ENCODE data around the gene UQCRQ. TPM values are rescaled to one million over a fixed set of nuclear protein-coding genes. Genes with fewer than 3 reads are reported as not detected.

UQCRQ gene
- total and polyA plus RNA-seq, 9 of the 15 experiments (the other 6 are each of a cell fraction or from before 2014, with no cell fraction given), result 235 to 2,421 (median 883) TPM

DNA sequence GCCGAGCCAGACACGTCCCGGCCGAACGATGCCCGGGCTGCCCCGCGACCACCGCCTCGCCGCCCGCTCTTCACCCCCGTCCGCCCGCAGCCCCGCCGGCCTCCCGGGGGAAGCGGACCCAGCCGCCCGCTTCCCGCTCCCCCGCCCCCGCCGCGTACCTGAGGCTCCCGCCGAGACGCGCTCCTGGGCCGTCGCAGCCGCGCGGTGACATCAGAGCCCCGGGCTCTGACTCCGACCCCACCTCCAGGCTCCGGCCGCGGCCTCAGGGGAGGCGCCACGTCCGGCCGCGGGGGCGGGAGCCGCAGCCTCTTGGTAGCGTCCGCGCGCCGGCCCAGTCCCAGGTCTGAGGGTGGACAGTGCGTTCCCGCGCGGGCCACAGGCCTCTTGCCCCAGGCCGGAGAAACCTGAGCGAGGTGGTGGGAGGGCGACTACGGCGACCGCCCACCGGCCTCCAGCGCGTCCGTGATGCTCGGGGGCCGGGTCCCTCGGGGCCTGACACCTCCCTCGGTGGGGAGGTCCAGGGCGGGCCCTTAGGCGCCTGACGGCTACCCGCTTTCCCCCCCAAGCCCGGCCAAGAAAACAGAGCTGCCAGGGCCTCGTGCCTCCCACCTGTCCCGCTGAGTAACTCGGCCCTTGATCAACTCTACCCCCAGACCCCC, 35.9 kb upstream of the UQCRQ start, which contains the start of gene SHROOM1 (continued):
- TF ChIP-seq ZNF584 (CRISPR knock-in tag; IDR thresholded peaks at IDR 0.05; ENCODE audit: low read depth) (no peak), GATAD2A (IDR thresholded peaks at IDR 0.05) (no peak), TAF7 (tag; IDR thresholded peaks at IDR 0.05) (peak; percentile 35; the same call in 1 of the 2 replicates), HDAC6 (IDR thresholded peaks at IDR 0.05; ENCODE audit: low read depth, low read length) (no peak), FOXJ3 (CRISPR knock-in tag; IDR thresholded peaks at IDR 0.05) (no peak), NR2F6 (CRISPR knock-in tag; IDR thresholded peaks at IDR 0.05) (no peak), NR2C1 (IDR thresholded peaks at IDR 0.05) (no peak), NR2C1 (tag; IDR thresholded peaks at IDR 0.05) (no peak), BCL6 (CRISPR knock-in tag; IDR thresholded peaks at IDR 0.05) (no peak), CBX8 (IDR thresholded peaks at IDR 0.05; ENCODE audit: borderline replicate concordance, extremely low read depth, low read depth, low read length, poor library complexity, severe bottlenecking) (no peak), KDM2B (CRISPR knock-in tag; IDR thresholded peaks at IDR 0.05) (no peak), ZNF695 (CRISPR knock-in tag; IDR thresholded peaks at IDR 0.05) (no peak), GATAD2B (IDR thresholded peaks at IDR 0.05; ENCODE audit: borderline replicate concordance) (0 out of 2 replicates have a peak, but pooled peaks have one; percentile 1)
- TF ChIP-seq, protein P1, sequence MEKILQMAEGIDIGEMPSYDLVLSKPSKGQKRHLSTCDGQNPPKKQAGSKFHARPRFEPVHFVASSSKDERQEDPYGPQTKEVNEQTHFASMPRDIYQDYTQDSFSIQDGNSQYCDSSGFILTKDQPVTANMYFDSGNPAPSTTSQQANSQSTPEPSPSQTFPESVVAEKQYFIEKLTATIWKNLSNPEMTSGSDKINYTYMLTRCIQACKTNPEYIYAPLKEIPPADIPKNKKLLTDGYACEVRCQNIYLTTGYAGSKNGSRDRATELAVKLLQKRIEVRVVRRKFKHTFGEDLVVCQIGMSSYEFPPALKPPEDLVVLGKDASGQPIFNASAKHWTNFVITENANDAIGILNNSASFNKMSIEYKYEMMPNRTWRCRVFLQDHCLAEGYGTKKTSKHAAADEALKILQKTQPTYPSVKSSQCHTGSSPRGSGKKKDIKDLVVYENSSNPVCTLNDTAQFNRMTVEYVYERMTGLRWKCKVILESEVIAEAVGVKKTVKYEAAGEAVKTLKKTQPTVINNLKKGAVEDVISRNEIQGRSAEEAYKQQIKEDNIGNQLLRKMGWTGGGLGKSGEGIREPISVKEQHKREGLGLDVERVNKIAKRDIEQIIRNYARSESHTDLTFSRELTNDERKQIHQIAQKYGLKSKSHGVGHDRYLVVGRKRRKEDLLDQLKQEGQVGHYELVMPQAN (IDR thresholded peaks at IDR 0.05; ENCODE audit: borderline replicate concordance), result no peak
- TF ChIP-seq, protein P2, sequence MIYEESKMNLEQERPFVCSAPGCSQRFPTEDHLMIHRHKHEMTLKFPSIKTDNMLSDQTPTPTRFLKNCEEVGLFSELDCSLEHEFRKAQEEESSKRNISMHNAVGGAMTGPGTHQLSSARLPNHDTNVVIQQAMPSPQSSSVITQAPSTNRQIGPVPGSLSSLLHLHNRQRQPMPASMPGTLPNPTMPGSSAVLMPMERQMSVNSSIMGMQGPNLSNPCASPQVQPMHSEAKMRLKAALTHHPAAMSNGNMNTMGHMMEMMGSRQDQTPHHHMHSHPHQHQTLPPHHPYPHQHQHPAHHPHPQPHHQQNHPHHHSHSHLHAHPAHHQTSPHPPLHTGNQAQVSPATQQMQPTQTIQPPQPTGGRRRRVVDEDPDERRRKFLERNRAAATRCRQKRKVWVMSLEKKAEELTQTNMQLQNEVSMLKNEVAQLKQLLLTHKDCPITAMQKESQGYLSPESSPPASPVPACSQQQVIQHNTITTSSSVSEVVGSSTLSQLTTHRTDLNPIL (CRISPR knock-in tag; IDR thresholded peaks at IDR 0.05), result no peak
- TF ChIP-seq, protein P3, sequence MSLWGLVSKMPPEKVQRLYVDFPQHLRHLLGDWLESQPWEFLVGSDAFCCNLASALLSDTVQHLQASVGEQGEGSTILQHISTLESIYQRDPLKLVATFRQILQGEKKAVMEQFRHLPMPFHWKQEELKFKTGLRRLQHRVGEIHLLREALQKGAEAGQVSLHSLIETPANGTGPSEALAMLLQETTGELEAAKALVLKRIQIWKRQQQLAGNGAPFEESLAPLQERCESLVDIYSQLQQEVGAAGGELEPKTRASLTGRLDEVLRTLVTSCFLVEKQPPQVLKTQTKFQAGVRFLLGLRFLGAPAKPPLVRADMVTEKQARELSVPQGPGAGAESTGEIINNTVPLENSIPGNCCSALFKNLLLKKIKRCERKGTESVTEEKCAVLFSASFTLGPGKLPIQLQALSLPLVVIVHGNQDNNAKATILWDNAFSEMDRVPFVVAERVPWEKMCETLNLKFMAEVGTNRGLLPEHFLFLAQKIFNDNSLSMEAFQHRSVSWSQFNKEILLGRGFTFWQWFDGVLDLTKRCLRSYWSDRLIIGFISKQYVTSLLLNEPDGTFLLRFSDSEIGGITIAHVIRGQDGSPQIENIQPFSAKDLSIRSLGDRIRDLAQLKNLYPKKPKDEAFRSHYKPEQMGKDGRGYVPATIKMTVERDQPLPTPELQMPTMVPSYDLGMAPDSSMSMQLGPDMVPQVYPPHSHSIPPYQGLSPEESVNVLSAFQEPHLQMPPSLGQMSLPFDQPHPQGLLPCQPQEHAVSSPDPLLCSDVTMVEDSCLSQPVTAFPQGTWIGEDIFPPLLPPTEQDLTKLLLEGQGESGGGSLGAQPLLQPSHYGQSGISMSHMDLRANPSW (CRISPR knock-in tag; IDR thresholded peaks at IDR 0.05), result no peak
- TF ChIP-seq, protein P4, sequence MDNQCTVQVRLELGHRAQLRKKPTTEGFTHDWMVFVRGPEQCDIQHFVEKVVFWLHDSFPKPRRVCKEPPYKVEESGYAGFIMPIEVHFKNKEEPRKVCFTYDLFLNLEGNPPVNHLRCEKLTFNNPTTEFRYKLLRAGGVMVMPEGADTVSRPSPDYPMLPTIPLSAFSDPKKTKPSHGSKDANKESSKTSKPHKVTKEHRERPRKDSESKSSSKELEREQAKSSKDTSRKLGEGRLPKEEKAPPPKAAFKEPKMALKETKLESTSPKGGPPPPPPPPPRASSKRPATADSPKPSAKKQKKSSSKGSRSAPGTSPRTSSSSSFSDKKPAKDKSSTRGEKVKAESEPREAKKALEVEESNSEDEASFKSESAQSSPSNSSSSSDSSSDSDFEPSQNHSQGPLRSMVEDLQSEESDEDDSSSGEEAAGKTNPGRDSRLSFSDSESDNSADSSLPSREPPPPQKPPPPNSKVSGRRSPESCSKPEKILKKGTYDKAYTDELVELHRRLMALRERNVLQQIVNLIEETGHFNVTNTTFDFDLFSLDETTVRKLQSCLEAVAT (IDR thresholded peaks at IDR 0.05), result no peak
- TF ChIP-seq, protein P5, sequence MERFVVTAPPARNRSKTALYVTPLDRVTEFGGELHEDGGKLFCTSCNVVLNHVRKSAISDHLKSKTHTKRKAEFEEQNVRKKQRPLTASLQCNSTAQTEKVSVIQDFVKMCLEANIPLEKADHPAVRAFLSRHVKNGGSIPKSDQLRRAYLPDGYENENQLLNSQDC (CRISPR knock-in tag; IDR thresholded peaks at IDR 0.05), result no peak
- TF ChIP-seq, protein P6, sequence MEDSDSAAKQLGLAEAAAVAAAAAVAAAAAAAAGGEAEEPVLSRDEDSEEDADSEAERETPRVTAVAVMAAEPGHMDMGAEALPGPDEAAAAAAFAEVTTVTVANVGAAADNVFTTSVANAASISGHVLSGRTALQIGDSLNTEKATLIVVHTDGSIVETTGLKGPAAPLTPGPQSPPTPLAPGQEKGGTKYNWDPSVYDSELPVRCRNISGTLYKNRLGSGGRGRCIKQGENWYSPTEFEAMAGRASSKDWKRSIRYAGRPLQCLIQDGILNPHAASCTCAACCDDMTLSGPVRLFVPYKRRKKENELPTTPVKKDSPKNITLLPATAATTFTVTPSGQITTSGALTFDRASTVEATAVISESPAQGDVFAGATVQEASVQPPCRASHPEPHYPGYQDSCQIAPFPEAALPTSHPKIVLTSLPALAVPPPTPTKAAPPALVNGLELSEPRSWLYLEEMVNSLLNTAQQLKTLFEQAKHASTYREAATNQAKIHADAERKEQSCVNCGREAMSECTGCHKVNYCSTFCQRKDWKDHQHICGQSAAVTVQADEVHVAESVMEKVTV (CRISPR knock-in tag; IDR thresholded peaks at IDR 0.05), result no peak
